IMR-90 (cell line): ENCODE data around the gene XIRP1. TPM values are rescaled to one million over a fixed set of nuclear protein-coding genes. Genes with fewer than 3 reads are reported as not detected.

Experiments
- ATAC-seq: fragments of 200-7000 bp; cut with Tn5 transposase; 2 replicates; pipeline ENCODE4 v1.9.1; 2020; ENCODE audit warnings: low read depth, mild to moderate bottlenecking, moderate library complexity
- BruUV-seq: library from RNA; stranded (reverse); fragments of 400-500 nt; replicated peaks from 2 replicates; lab custom pipeline; 2021; lab: Mats Ljungman, UMichigan
- CTCF ChIA-PET: fragments of 300-600 bp; formaldehyde crosslinking; extraction: SDS; loops from one replicate; lab custom pipeline; 2021; ENCODE audit warnings: antibody characterized with exemption; lab: Yijun Ruan, JAX
- POLR2A ChIA-PET: fragments of 300-600 bp; sonication (Branson Sonifier 250); formaldehyde crosslinking; loops from one replicate; lab custom pipeline; 2022; ENCODE audit warnings: antibody characterized with exemption; ENCODE audit not compliant: unreplicated experiment; lab: Charles Lee
- DNase-seq: peaks from one replicate; pipeline ENCODE4 v3.0.0; 2013
- H2AFZ ChIP-seq: replicated peaks from 2 replicates; pipeline ENCODE3; 2013; ENCODE audit warnings: low read length, mild to moderate bottlenecking; ENCODE audit not compliant: poor library complexity
- H2AK5ac ChIP-seq: 2 replicates; pipeline ENCODE4 v1.6.1; 2013; ENCODE audit warnings: low read depth, low read length, inconsistent platforms
- H2AK9ac ChIP-seq: replicated peaks from 2 replicates; pipeline ENCODE3; 2013; ENCODE audit warnings: mild to moderate bottlenecking, low read depth, low read length, moderate library complexity; ENCODE audit not compliant: poor library complexity
- H2BK120ac ChIP-seq: 2 replicates; pipeline ENCODE4 v1.6.1; 2013; ENCODE audit warnings: low read depth, low read length, inconsistent platforms
- H2BK15ac ChIP-seq: 3 replicates; pipeline ENCODE4 v1.6.1; 2013; ENCODE audit warnings: low read depth, low read length, inconsistent platforms
- H2BK20ac ChIP-seq: 2 replicates; pipeline ENCODE4 v1.6.1; 2013; ENCODE audit warnings: low read depth, mild to moderate bottlenecking, inconsistent platforms, low read length, moderate library complexity
- H2BK5ac ChIP-seq: 2 replicates; pipeline ENCODE4 v1.6.1; 2013; ENCODE audit warnings: mild to moderate bottlenecking, low read depth, low read length, inconsistent platforms; ENCODE audit not compliant: poor library complexity, severe bottlenecking
- H3K14ac ChIP-seq: replicated peaks from 2 replicates; pipeline ENCODE4 v1.6.1; 2013; ENCODE audit warnings: low read depth, low read length, inconsistent platforms
- H3K18ac ChIP-seq: 2 replicates; pipeline ENCODE4 v1.6.1; 2013; ENCODE audit warnings: low read depth, low read length, control low read depth
- H3K23ac ChIP-seq: 2 replicates; pipeline ENCODE4 v1.6.1; 2013; ENCODE audit warnings: low read depth, low read length, inconsistent platforms
- H3K27ac ChIP-seq: 2 replicates; pipeline ENCODE4 v1.5.1; 2013; ENCODE audit warnings: mild to moderate bottlenecking, control low read depth, low read length; ENCODE audit not compliant: insufficient read depth
- H3K27me3 ChIP-seq: 2 replicates; pipeline ENCODE4 v1.6.1; 2013; ENCODE audit warnings: low read length; ENCODE audit not compliant: control insufficient read depth, insufficient read depth
- H3K36me3 ChIP-seq: 2 replicates; pipeline ENCODE4 v1.6.1; 2013; ENCODE audit warnings: low read length, mixed read lengths; ENCODE audit not compliant: control insufficient read depth, insufficient read depth
- H3K4ac ChIP-seq: 2 replicates; pipeline ENCODE4 v1.6.1; 2013; ENCODE audit warnings: low read depth, low read length, inconsistent platforms
- H3K4me1 ChIP-seq: 2 replicates; pipeline ENCODE4 v1.6.1; 2013; ENCODE audit warnings: low read length, mixed read lengths; ENCODE audit not compliant: control insufficient read depth, insufficient read depth
- H3K4me2 ChIP-seq: 2 replicates; pipeline ENCODE4 v1.6.1; 2013; ENCODE audit warnings: low read depth, mild to moderate bottlenecking, control low read depth, low read length, moderate library complexity
- H3K4me3 ChIP-seq: 2 replicates; pipeline ENCODE4 v1.5.1; 2013; ENCODE audit warnings: low read depth, mild to moderate bottlenecking, control low read depth, low read length, moderate library complexity; ENCODE audit not compliant: insufficient read depth
- H3K56ac ChIP-seq: 2 replicates; pipeline ENCODE4 v1.6.1; 2013; ENCODE audit warnings: low read length, inconsistent platforms; ENCODE audit not compliant: insufficient read depth; ENCODE audit errors: extremely low read depth
- H3K79me1 ChIP-seq, 2 experiments: 2 replicates each; pipeline ENCODE4 v1.6.1; 2013; ENCODE audit warnings: low read length in 2 of 2, inconsistent platforms in 1 of 2, low read depth in 1 of 2
- H3K9ac ChIP-seq: 2 replicates; pipeline ENCODE4 v1.6.1; 2013; ENCODE audit warnings: low read depth, low read length, control low read depth
- H3K9me1 ChIP-seq: 2 replicates; pipeline ENCODE4 v1.6.1; 2013; ENCODE audit warnings: low read length, inconsistent platforms; ENCODE audit not compliant: insufficient read depth
- H3K9me3 ChIP-seq: 2 replicates; pipeline ENCODE4 v1.6.1; 2013; ENCODE audit warnings: low read length; ENCODE audit not compliant: control insufficient read depth, insufficient read depth
- H4K20me1 ChIP-seq: 2 replicates; pipeline ENCODE4 v1.6.1; 2013; ENCODE audit warnings: low read length, inconsistent platforms; ENCODE audit not compliant: insufficient read depth
- H4K5ac ChIP-seq: 2 replicates; pipeline ENCODE4 v1.6.1; 2013; ENCODE audit warnings: mild to moderate bottlenecking, low read depth, low read length, control low read depth
- H4K8ac ChIP-seq, 2 experiments: 2 replicates each; pipeline ENCODE4 v1.6.1; 2013; ENCODE audit warnings: low read depth in 2 of 2, low read length in 2 of 2, control low read depth in 1 of 2, inconsistent platforms in 1 of 2
- H4K91ac ChIP-seq: 2 replicates; pipeline ENCODE4 v1.6.1; 2013; ENCODE audit warnings: low read depth, low read length, inconsistent platforms; ENCODE audit not compliant: insufficient read depth
- CEBPB ChIP-seq: IDR thresholded peaks from 2 replicates; pipeline ENCODE4 v1.6.1; 2012; ENCODE audit warnings: low read depth, low read length, improper control_type of control experiment
- CTCF ChIP-seq: conservative IDR thresholded peaks from 2 replicates; pipeline ENCODE4 v1.5.1; 2012; ENCODE audit warnings: mild to moderate bottlenecking, low read depth, low read length, improper control_type of control experiment
- FOS ChIP-seq: fragments of 150-350 bp; IDR thresholded peaks from 2 replicates; pipeline ENCODE4 v1.6.1; 2016; ENCODE audit warnings: low read depth, low read length
- MAFK ChIP-seq: IDR thresholded peaks from 2 replicates; pipeline ENCODE4 v1.6.1; 2012; ENCODE audit warnings: low read depth, low read length, improper control_type of control experiment
- MAZ ChIP-seq: IDR thresholded peaks from 2 replicates; pipeline ENCODE4 v1.6.1; 2012; ENCODE audit warnings: low read depth, mild to moderate bottlenecking, low read length, improper control_type of control experiment, moderate library complexity, borderline replicate concordance
- MXI1 ChIP-seq: IDR thresholded peaks from 2 replicates; pipeline ENCODE4 v1.6.1; 2012; ENCODE audit warnings: low read depth, mild to moderate bottlenecking, low read length, moderate library complexity, borderline replicate concordance
- NFE2L2 ChIP-seq: fragments of 150-350 bp; IDR thresholded peaks from 2 replicates; pipeline ENCODE4 v1.6.1; 2016; ENCODE audit warnings: low read depth, mild to moderate bottlenecking, low read length
- POLR2A ChIP-seq: IDR thresholded peaks from 2 replicates; pipeline ENCODE4 v1.6.1; 2012; ENCODE audit warnings: mild to moderate bottlenecking, low read depth, low read length
- RAD21 ChIP-seq: IDR thresholded peaks from 2 replicates; pipeline ENCODE4 v1.6.1; 2012; ENCODE audit warnings: low read length, improper control_type of control experiment
- RCOR1 ChIP-seq: IDR thresholded peaks from 2 replicates; pipeline ENCODE4 v1.6.1; 2012; ENCODE audit warnings: mild to moderate bottlenecking, low read length, improper control_type of control experiment; ENCODE audit not compliant: insufficient replicate concordance
- RFX5 ChIP-seq: IDR thresholded peaks from 2 replicates; pipeline ENCODE4 v1.8.0; 2012; ENCODE audit warnings: low read depth, mild to moderate bottlenecking, low read length, moderate library complexity
- SMC3 ChIP-seq: fragments of 150-350 bp; IDR thresholded peaks from 2 replicates; pipeline ENCODE4 v1.6.1; 2016; ENCODE audit warnings: low read depth, mild to moderate bottlenecking, antibody characterized with exemption, low read length, moderate library complexity
- WGBS, 2 experiments: methylation state at CpG; one replicate each; pipeline versions ENCODE4 v1.1.5 to v1.1.7; 2013; ENCODE audit warnings: missing lambda C conversion rate in 2 of 2; ENCODE audit not compliant: insufficient read length in 1 of 2; ENCODE audit errors: extremely low coverage in 2 of 2; 5-methylcytosine and 5-hydroxymethylcytosine counted together
- dilution Hi-C: fragments of 300-500 bp; cut with HindIII; formaldehyde crosslinking; loops from one replicate; pipeline ENCODE4 v1.14.3; 2018; ENCODE audit warnings: low sequenced_read_pairs; ENCODE audit not compliant: unreplicated experiment
- in situ Hi-C: fragments of 300-500 bp; cut with MboI; formaldehyde crosslinking; loops from 3 replicates; pipeline ENCODE4 v1.14.3; 2019; ENCODE audit warnings: low sequenced_read_pairs, inconsistent platforms, mixed read lengths
- intact Hi-C: fragments of 100-400 bp; cut with micrococcal nuclease; formaldehyde crosslinking; loops from 2 replicates; pipeline ENCODE4 v1.10.0; 2022
- polyA plus RNA-seq, 3 experiments: library from polyadenylated mRNA; depleted of rRNA; stranded (reverse); fragments of >200 nt; gene quantifications; 2 replicates each; pipeline ENCODE4 v1.2.3, GENCODE V29; 2012; ENCODE audit warnings: low replicate concordance in 1 of 3
- total RNA-seq: library from RNA; depleted of rRNA; stranded (reverse); fragments of >200 nt; gene quantifications from 2 replicates; pipeline ENCODE4 v1.2.3, GENCODE V29; 2012

The XIRP1 gene
- total and polyA plus RNA-seq, 2 of the 4 experiments (the other 2 are of a cell fraction), result under 0.01 to 0.07 TPM

- Histone ChIP-seq H3K9me3 (peaks cover 2% of the 10 kb centered on the region), H2AFZ (no peak overlapping the region), H2BK20ac (no peak overlapping the region), H3K79me1 (no peaks in the 10 kb centered on the region), H3K56ac (no peak overlapping the region), H4K20me1 (no peaks in the 10 kb centered on the region), H4K5ac (no peak overlapping the region), H3K4me3 (no peak overlapping the region), H3K4me2 (no peak overlapping the region), H2AK9ac (no peak overlapping the region), H4K8ac (no peak overlapping the region), H2BK15ac (no peak overlapping the region), H3K9ac (no peak overlapping the region), H3K4ac (no peak overlapping the region), H3K4me1 (no peaks in the 10 kb centered on the region), H2BK5ac (no peak overlapping the region), H2AK5ac (no peak overlapping the region), H3K27me3 (peaks cover 36% of the 10 kb centered on the region), H4K91ac (no peak overlapping the region), H2BK120ac (no peak overlapping the region), H3K18ac (no peak overlapping the region), H3K14ac (no peak overlapping the region), H3K23ac (no peak overlapping the region), H3K9me1 (no peaks in the 10 kb centered on the region), H3K36me3 (no peaks in the 10 kb centered on the region), H3K27ac (no peak overlapping the region)
- CTCF ChIA-PET, result no interaction called here
- no TSS peak for BruUV-seq
- DNase-seq (no peak), ATAC-seq (no peak)
- POLR2A ChIA-PET, result no interaction called here
- in situ Hi-C loops (no loop called here), dilution Hi-C loops (no loop called here), intact Hi-C loops (no loop called here)
- WGBS, 2 experiments, result no CpG with 5 or more reads among the region's 1 CpG
- TF ChIP-seq RAD21, result no peak
- no peak for TF ChIP-seq MAZ
- TF ChIP-seq MXI1, result no peak
- TF ChIP-seq SMC3, result no peak
- TF ChIP-seq CTCF, result no peak
- TF ChIP-seq POLR2A, result no peak
- no peak for TF ChIP-seq CEBPB
- no peak for TF ChIP-seq FOS
- TF ChIP-seq RFX5, result no peak
- no peak for TF ChIP-seq RCOR1
- no peak for TF ChIP-seq MAFK
- no peak for TF ChIP-seq NFE2L2
Measured at GRCh38 chr3:39209329-39209970, 17.1 kb upstream of the XIRP1 start.
